ENCODE results near the gene CCDC106.

The CCDC106 gene

DNA sequence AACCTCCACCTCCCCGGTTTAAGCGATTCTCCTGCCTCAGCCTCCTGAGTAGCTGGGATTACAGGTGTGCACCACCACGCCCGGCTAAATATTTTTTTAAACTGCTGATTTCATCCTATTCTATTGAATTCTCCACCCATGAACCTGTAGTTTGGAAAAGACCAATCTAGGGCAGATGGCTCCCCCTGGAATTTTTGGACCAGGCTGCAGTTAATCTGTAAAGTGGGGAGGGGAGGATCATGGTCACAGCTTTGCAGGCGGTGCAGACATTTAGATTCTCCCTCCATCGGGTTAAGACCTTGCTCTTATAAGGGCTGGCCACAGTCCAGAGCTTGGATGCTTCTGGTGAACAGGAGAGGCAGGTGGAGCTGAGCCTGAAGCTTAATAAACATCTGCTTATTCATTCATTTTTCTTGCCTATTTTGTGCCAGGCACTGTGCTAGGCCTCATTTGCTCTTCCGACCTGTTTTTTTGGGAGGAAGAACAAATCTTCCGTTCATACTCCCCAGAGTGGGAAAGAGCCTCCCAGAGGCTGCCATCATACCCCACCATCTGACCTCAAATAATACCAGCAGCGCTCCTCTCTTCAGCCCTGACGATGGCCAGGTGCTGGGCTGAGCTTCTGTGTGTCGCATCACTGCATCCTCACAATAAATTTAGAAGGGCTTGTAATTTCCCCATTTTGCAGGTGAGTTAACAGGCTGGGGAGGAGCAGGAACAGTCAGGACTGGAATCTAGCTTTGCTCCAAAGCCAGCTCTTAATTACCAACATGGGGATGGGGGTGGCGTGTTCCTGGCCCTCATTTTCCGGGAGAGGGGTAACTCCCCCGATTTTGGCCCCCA, 902 bp upstream of the CCDC106 start:
- in situ Hi-C loops (cut with HindIII; ENCODE audit: low pct_ligation_motif_present, low sequenced_read_pairs), result no loop called here
- H3K27me3 ChIP-seq (replicated peaks), result no peaks in the 10 kb centered on the region
- H3K4me3 ChIP-seq (ENCODE audit: low read depth, low read length), result peak overlapping the region; percentile 70
- peaks cover 8% of the 10 kb centered on the region for H3K36me3 ChIP-seq (replicated peaks)
- H3K27ac ChIP-seq, result no peak overlapping the region
- no peak for DNase-seq
- TF ChIP-seq, protein P1, sequence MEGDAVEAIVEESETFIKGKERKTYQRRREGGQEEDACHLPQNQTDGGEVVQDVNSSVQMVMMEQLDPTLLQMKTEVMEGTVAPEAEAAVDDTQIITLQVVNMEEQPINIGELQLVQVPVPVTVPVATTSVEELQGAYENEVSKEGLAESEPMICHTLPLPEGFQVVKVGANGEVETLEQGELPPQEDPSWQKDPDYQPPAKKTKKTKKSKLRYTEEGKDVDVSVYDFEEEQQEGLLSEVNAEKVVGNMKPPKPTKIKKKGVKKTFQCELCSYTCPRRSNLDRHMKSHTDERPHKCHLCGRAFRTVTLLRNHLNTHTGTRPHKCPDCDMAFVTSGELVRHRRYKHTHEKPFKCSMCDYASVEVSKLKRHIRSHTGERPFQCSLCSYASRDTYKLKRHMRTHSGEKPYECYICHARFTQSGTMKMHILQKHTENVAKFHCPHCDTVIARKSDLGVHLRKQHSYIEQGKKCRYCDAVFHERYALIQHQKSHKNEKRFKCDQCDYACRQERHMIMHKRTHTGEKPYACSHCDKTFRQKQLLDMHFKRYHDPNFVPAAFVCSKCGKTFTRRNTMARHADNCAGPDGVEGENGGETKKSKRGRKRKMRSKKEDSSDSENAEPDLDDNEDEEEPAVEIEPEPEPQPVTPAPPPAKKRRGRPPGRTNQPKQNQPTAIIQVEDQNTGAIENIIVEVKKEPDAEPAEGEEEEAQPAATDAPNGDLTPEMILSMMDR (IDR thresholded peaks at IDR 0.05; ENCODE audit: low read depth, low read length, missing control alignments), result no peak

DNA sequence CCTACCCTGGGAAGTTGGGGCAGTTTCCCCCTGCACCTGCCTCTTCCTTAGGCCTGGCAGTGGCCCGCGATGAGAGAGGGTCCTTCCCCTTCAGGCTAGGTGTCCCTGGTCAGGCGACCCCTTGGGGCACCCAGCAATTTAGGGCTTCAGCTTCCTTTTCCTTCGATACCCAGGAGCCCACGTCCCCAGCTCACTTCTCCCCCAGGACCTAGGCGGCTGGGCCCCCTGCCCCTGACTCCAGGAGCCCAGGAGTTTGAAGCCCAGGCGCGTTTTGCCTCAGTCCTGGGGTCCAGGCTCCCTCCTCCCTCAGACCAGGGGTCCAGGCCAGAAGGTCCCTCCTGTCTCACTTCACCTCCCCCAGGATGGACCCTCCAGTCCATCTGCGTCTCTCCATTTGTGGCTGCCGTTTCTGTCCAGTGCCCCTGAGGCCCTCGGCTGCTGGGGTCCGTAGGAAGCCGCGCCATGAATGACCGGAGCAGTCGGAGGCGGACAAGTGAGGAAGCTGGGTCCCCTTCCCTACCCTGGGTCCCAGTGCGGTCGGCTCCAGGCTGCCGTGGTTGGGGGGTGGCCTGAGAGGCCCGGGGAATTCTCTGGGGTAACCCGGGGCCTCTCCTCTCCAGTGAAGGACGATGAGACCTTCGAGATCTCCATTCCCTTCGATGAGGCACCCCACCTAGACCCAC, 714 bp downstream of the CCDC106 start:
- Histone ChIP-seq H3K4me3 (ENCODE audit: low read depth, low read length) (peak overlapping the region; percentile 70), H3K27ac (no peak overlapping the region), H3K36me3 (replicated peaks) (peaks cover 8% of the 10 kb centered on the region), H3K27me3 (replicated peaks) (no peaks in the 10 kb centered on the region)
- TF ChIP-seq, protein P1 (IDR thresholded peaks at IDR 0.05; ENCODE audit: low read depth, low read length, missing control alignments), result no peak
- DNase-seq, result no peak
- in situ Hi-C loops (cut with HindIII; ENCODE audit: low pct_ligation_motif_present, low sequenced_read_pairs), result no loop called here

DNA sequence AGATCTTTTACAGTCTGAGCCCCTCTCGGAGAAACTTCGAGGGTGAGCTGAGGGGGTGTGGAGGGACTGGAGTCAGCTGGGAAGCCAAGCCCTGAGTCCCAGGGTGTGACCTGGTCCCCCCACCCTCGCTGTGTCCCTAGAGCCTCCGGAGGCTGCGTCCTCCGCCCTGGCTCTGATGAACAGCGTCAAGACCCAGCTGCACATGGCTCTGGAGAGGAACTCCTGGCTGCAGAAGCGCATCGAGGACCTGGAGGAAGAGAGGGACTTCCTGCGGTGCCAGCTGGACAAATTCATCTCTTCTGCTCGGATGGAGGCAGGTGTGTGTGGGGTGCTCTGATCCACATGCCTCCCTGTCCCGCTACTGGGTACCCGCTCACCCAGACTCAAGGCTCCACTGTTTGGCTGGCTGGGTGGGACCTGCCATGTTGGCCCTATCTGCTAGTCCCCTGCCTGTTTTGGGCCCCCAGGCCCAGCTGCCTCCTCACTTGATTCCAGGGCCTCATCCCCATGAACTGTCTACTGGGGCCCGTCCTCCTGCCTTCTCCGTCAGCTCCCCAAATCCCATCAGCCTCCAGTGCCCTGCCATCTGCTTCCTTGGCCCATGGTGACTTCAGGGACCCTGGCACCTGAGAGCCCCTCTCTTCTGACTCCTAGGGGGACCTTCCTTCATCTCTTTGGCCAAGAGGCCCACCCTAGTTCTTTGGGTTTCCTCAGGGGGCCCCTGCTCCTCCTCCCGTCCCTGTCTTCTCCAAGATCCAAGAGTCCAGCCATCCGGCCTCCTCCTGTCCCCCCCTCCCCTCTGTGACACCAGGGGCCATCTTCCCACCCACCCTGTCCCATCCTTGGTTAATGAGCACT, 1.5 kb downstream of the CCDC106 start:
- no peak overlapping the region for H3K27ac ChIP-seq
- no peak overlapping the region for H3K4me3 ChIP-seq (ENCODE audit: low read depth, low read length)
- in situ Hi-C loops (cut with HindIII; ENCODE audit: low pct_ligation_motif_present, low sequenced_read_pairs), result no loop called here
- no peaks in the 10 kb centered on the region for H3K27me3 ChIP-seq (replicated peaks)
- TF ChIP-seq, protein P1 (IDR thresholded peaks at IDR 0.05; ENCODE audit: low read depth, low read length, missing control alignments), result no peak
- H3K36me3 ChIP-seq (replicated peaks), result peaks cover 8% of the 10 kb centered on the region
- DNase-seq, result no peak

DNA sequence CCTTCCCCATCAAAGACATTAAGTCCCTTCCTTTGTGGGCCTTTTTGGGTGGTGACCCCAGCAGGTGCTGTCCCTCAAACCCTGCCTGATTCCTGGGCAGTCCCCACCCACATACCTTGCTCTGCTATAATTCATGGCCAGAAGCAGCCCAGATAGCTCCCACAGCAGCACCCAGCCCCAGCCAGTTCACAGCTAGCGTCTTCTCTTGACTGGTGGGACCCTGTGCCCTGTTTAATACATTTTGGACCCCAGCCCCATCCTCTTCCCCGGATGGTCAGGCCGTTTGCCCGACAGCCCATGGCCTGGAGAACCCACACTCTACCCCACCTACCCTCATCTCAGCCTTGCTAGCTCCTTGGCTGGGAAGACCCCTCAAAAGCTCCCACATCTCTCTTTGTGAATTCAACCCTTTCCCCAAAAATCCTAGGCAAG, 2.1 kb downstream of the CCDC106 start:
- H3K4me3 ChIP-seq (ENCODE audit: low read depth, low read length), result no peak overlapping the region
- H3K36me3 ChIP-seq (replicated peaks), result peaks cover 4% of the 10 kb centered on the region
- TF ChIP-seq, protein P1 (IDR thresholded peaks at IDR 0.05; ENCODE audit: low read depth, low read length, missing control alignments), result no peak
- H3K27ac ChIP-seq, result no peak overlapping the region
- H3K27me3 ChIP-seq (replicated peaks), result no peaks in the 10 kb centered on the region
- DNase-seq, result no peak
- in situ Hi-C loops (cut with HindIII; ENCODE audit: low pct_ligation_motif_present, low sequenced_read_pairs), result no loop called here

DNA sequence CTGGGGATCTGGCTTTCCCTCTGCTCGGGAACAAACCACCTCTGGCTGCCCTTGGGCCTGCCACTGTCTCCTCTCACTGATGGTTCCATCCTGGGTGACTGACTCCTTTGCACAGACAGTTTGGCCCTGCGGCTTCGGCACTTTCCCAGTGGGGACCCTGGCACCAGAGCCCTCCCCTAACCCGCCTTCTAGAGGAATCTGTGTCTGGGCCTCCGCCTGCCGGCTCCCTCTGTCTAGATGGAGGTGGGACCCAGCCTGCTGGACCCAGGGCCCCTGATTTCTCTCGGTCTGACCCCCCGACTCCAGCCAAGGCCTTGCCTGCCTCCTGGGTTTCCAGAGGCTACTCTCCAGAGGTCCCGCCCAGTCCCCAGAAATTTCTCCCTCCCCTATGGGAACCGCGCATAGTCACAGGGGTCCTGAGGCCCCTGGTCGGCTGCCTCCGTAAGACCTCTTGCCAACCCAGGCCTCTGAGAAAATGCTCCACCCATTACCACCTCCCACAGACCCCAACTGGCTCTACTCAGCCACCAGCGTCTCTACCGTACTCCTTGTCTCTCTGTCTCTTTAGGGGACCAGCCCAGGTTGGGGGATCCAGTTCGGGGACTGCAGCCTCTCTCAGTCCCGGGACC, 2.7 kb downstream of the CCDC106 start:
- in situ Hi-C loops (cut with HindIII; ENCODE audit: low pct_ligation_motif_present, low sequenced_read_pairs), result no loop called here
- TF ChIP-seq, protein P1 (IDR thresholded peaks at IDR 0.05; ENCODE audit: low read depth, low read length, missing control alignments), result no peak
- Histone ChIP-seq H3K27me3 (replicated peaks) (no peaks in the 10 kb centered on the region), H3K36me3 (replicated peaks) (no peaks in the 10 kb centered on the region), H3K27ac (no peak overlapping the region), H3K4me3 (ENCODE audit: low read depth, low read length) (no peak overlapping the region)
- DNase-seq, result no peak
